Mucosa of stomach (tissue), 1 donor: ENCODE results near the gene CNN3.
A peak's percentile ranks its signal among the peaks of the same experiment; 100 is the strongest.

Experiments used
- H3K27me3 ChIP-seq: one replicate; pipeline ENCODE4 v1.7.0; 2013; ENCODE audit warnings: mild to moderate bottlenecking, low read length; ENCODE audit not compliant: control insufficient read depth, insufficient read depth
- H3K36me3 ChIP-seq: one replicate; pipeline ENCODE4 v1.7.0; 2013; ENCODE audit warnings: low read length; ENCODE audit not compliant: control insufficient read depth, insufficient read depth
- H3K4me1 ChIP-seq: one replicate; pipeline ENCODE4 v1.7.0; 2013; ENCODE audit warnings: mild to moderate bottlenecking, low read length; ENCODE audit not compliant: control insufficient read depth, insufficient read depth
- H3K4me3 ChIP-seq: one replicate; pipeline ENCODE4 v1.7.0; 2013; ENCODE audit warnings: low read length
- H3K9ac ChIP-seq: one replicate; pipeline ENCODE4 v1.7.0; 2013; ENCODE audit warnings: mild to moderate bottlenecking, low read length, moderate library complexity
- H3K9me3 ChIP-seq: one replicate; pipeline ENCODE4 v1.7.0; 2013; ENCODE audit warnings: mild to moderate bottlenecking, low read length, moderate library complexity; ENCODE audit not compliant: control insufficient read depth
- donor health status: Pancreatic carcinoma.

Gene CNN3

DNA sequence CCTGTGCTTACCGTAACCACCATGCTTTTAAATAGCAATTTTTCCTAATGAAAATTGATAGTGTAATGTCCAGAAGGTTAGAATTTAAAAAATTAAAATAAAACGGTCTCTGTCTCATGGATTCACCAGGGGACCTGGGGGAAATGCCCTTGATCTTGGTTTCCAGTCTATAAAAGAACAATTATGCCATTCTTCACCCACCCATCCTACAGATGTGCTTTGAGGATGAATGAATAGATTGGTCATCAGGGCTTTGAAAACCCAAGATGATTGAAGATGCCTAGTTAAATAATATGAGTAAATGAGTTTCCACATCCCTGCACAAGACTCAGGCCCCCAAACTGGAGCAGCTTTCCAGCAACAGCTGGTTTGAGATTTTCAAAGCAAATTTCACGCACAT lies 38.7 kb downstream of the CNN3 start:
- H3K4me3 ChIP-seq = no peak overlapping the region
- H3K36me3 ChIP-seq = peaks cover 4% of the 10 kb centered on the region
- H3K9me3 ChIP-seq = no peaks in the 10 kb centered on the region
- no peaks in the 10 kb centered on the region for H3K27me3 ChIP-seq
- H3K4me1 ChIP-seq = peaks cover 13% of the 10 kb centered on the region
- no peak overlapping the region for H3K9ac ChIP-seq

DNA sequence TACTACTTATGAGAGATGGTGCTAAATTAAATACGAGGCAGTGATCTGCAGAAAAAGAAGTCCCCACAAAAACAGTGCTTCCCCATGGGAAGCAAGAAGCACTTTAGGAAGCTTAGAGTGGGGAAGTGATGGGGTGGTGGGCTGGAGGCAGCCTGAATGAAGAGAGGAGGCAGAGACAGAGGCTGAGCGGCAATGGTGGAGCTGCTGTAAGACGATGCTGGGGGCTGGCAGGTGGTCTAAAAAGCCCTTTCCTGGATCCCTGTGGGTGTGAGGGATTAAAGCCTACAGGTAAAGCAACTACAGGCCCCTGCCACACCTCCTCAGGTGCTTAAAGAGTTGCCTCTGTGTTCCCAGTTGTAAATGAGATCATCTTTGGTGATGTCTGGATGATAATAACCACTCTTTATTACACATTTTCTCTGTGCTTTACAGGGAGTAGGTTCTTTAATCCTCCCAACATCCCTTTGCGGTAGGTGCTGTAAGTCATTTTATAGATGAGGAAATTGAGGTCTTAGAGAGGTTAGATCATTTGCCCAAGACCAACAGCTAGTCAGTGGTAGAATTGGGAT lies 39.2 kb downstream of the CNN3 start:
- Histone ChIP-seq H3K4me3 (no peak overlapping the region), H3K9ac (no peak overlapping the region), H3K9me3 (no peaks in the 10 kb centered on the region), H3K4me1 (peaks cover 13% of the 10 kb centered on the region), H3K36me3 (peaks cover under 1% of the 10 kb centered on the region), H3K27me3 (no peaks in the 10 kb centered on the region)

GRCh38 chr1:94887106-94887505 lies 39.8 kb downstream of the CNN3 start:
- Histone ChIP-seq H3K36me3 (no peaks in the 10 kb centered on the region), H3K9me3 (no peaks in the 10 kb centered on the region), H3K4me3 (no peak overlapping the region), H3K4me1 (peaks cover 13% of the 10 kb centered on the region), H3K27me3 (no peaks in the 10 kb centered on the region), H3K9ac (no peak overlapping the region)

DNA sequence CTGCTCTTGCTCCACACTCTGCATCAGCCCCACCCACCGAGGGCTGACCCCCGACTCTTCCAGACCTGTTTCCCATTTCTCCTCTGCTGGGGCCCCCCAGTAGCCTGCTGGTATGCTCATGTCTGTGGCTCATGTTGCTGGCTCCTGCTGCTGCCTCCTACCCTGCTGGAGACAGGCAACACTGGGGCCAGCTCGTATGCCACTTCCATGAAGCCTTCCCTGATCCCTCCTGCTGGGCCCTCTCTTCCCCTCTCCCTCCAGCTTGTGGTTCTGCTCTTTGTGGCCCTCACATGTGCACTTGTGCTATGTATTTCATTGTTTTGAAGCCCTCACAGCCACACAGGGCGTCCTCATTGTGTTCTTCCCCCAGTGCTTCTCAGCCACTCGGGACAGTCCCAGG lies 40.5 kb downstream of the CNN3 start:
- no peaks in the 10 kb centered on the region for H3K36me3 ChIP-seq
- H3K9me3 ChIP-seq = no peaks in the 10 kb centered on the region
- H3K4me1 ChIP-seq = peaks cover 13% of the 10 kb centered on the region
- H3K27me3 ChIP-seq = no peaks in the 10 kb centered on the region
- no peak overlapping the region for H3K9ac ChIP-seq
- no peak overlapping the region for H3K4me3 ChIP-seq

GRCh38 chr1:94884507-94884906 lies 42.4 kb downstream of the CNN3 start:
- H3K27me3 ChIP-seq = no peaks in the 10 kb centered on the region
- peak overlapping the region; percentile 16 for H3K9ac ChIP-seq
- no peaks in the 10 kb centered on the region for H3K9me3 ChIP-seq
- H3K4me1 ChIP-seq = peaks cover 13% of the 10 kb centered on the region
- no peaks in the 10 kb centered on the region for H3K36me3 ChIP-seq
- no peak overlapping the region for H3K4me3 ChIP-seq

DNA sequence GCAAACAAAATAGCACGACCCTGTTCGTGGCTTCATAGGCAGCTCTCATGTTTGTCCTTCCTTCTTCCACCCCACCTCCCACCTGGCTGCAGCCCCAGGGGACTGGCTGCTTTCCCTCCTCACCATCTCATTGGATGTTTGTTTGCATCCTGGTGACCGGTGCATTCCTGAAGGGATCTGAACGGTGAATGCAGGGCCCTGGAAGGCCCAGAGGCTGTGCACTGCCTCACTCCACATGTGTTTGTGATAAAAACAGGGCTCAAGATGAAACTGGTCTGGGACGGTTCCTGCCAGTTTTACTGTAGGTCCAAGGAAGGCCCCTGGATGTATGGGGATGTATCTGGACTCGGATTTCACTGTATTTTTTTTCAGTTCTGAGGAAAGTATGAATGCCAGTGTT lies 42.8 kb downstream of the CNN3 start:
- Histone ChIP-seq H3K9ac (peak overlapping the region; percentile 16), H3K27me3 (no peaks in the 10 kb centered on the region), H3K9me3 (no peaks in the 10 kb centered on the region), H3K4me3 (no peak overlapping the region), H3K4me1 (peaks cover 13% of the 10 kb centered on the region), H3K36me3 (no peaks in the 10 kb centered on the region)

DNA sequence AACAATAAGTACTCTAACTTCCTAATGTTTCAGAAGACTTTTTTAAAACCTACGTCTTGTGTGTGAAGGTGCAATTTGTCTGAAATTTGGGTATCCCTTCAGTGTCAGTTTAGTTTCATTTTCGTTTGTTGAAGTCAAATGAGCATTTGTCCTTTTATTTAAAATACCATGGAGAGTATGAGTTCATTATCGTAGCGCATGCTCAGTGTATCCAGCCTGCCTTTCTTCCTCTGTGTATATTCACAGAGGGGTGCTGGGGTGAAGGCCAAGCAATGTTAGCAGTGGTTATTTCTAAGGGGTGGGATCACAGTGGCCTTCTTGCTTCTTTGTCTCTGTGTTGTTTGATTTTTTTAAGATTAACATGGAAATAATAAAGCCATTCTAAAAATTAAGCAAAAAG lies 43.2 kb downstream of the CNN3 start:
- no peaks in the 10 kb centered on the region for H3K9me3 ChIP-seq
- peak overlapping the region; percentile 27 for H3K9ac ChIP-seq
- H3K4me1 ChIP-seq = peaks cover 13% of the 10 kb centered on the region
- H3K36me3 ChIP-seq = no peaks in the 10 kb centered on the region
- H3K4me3 ChIP-seq = no peak overlapping the region
- no peaks in the 10 kb centered on the region for H3K27me3 ChIP-seq

DNA sequence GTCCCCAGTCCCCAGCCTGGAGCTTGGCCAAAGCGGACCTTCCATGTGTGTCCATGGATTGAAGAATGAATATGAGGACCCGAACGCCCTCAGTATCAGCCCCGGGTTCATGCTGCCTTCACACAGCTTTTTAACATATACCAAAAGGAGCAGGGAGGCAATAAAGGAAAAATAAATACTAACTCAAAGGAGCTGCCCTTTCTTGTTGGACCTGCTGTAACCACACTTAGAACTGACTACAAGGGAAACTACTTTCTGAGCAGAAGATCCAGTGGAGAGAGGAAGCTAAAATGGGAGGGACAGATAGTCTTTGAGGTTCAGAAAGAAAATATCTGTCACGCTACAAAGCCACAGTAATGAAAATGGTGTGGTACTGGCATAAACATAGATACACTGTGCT lies 48.6 kb downstream of the CNN3 start:
- Histone ChIP-seq H3K4me1 (no peaks in the 10 kb centered on the region), H3K27me3 (no peaks in the 10 kb centered on the region), H3K9me3 (no peaks in the 10 kb centered on the region), H3K9ac (no peak overlapping the region), H3K4me3 (no peak overlapping the region), H3K36me3 (no peaks in the 10 kb centered on the region)

- H3K4me1 ChIP-seq = no peaks in the 10 kb centered on the region
- no peaks in the 10 kb centered on the region for H3K27me3 ChIP-seq
- no peaks in the 10 kb centered on the region for H3K9me3 ChIP-seq
- no peak overlapping the region for H3K9ac ChIP-seq
- H3K36me3 ChIP-seq = no peaks in the 10 kb centered on the region
- H3K4me3 ChIP-seq = no peak overlapping the region
These were observed 50.5 kb downstream of the CNN3 start for GRCh38 chr1:94876362-94876761.

DNA sequence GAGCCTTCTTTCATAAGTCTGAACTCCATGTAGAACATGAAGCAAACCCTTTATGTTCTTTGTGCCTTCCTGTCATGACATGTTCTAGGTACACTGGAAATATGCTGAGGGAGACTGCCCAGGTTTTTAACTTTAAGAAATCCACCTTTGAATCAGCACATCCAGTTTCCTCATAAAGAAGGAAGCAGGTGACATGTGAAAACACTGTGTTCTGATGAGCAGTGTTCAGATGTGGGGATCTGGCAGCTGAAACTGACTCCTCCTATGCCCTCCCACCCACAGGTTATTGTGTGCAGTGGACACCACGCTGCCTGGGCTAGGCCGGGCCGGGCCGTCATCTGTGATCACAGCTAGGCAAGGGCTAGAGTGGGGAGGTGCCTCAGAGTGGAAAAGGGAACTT lies 51.1 kb downstream of the CNN3 start:
- H3K9ac ChIP-seq = no peak overlapping the region
- H3K9me3 ChIP-seq = no peaks in the 10 kb centered on the region
- no peaks in the 10 kb centered on the region for H3K4me1 ChIP-seq
- no peaks in the 10 kb centered on the region for H3K36me3 ChIP-seq
- no peaks in the 10 kb centered on the region for H3K27me3 ChIP-seq
- H3K4me3 ChIP-seq = no peak overlapping the region

GRCh38 chr1:94874423-94874822 lies 52.5 kb downstream of the CNN3 start:
- no peak overlapping the region for H3K9ac ChIP-seq
- no peak overlapping the region for H3K4me3 ChIP-seq
- H3K27me3 ChIP-seq = no peaks in the 10 kb centered on the region
- no peaks in the 10 kb centered on the region for H3K36me3 ChIP-seq
- H3K4me1 ChIP-seq = no peaks in the 10 kb centered on the region
- H3K9me3 ChIP-seq = no peaks in the 10 kb centered on the region

- no peaks in the 10 kb centered on the region for H3K4me1 ChIP-seq
- H3K27me3 ChIP-seq = no peaks in the 10 kb centered on the region
- no peaks in the 10 kb centered on the region for H3K36me3 ChIP-seq
- no peaks in the 10 kb centered on the region for H3K9me3 ChIP-seq
- no peak overlapping the region for H3K9ac ChIP-seq
- H3K4me3 ChIP-seq = no peak overlapping the region
These were observed 53.2 kb downstream of the CNN3 start for GRCh38 chr1:94873520-94874351.
